Activated T-cell treated with anti-CD3 and anti-CD28 coated beads, Interleukin-2, amount 50 U/mL, for 4 hours (primary cell): Measurements from ENCODE around the gene CYP2W1. TPM values are rescaled to one million over a fixed set of nuclear protein-coding genes. Genes with fewer than 3 reads are reported as not detected.
"Not testable (repeated sequence)": the region's sequence is repeated elsewhere in the genome, so short reads cannot be mapped to it uniquely, and the experiment has no call there.

Experiments used
- ATAC-seq, 2 donors: fragments of 200-7000 bp; cut with Tn5 transposase; one replicate each; pipeline ENCODE4 v1.10.0; 2021
- DNase-seq: peaks from one replicate; pipeline ENCODE4 v3.0.0-alpha.2; 2020
- H3K27me3 Mint-ChIP-seq: one replicate; pipeline ENCODE4 v1.8.0; 2021; ENCODE audit warnings: low read depth, mixed read lengths
- H3K36me3 Mint-ChIP-seq: one replicate; pipeline ENCODE4 v1.8.0; 2022; ENCODE audit warnings: mixed read lengths; ENCODE audit not compliant: insufficient read depth
- H3K4me1 Mint-ChIP-seq: one replicate; pipeline ENCODE4 v1.8.0; 2021; ENCODE audit warnings: low read depth, mixed read lengths
- H3K4me3 Mint-ChIP-seq: one replicate; pipeline ENCODE4 v1.8.0; 2021; ENCODE audit warnings: mild to moderate bottlenecking, moderate library complexity, mixed read lengths
- H3K9me3 Mint-ChIP-seq: one replicate; pipeline ENCODE4 v1.8.0; 2021; ENCODE audit warnings: mixed read lengths
- total RNA-seq, 3 donors: library from RNA; stranded (reverse); gene quantifications; one replicate each; pipeline ENCODE4 v1.2.1, GENCODE V29; 2021

Gene CYP2W1
- total RNA-seq = not detected

- DNase-seq (no peak), ATAC-seq (no peak)
- Mint-ChIP-seq H3K36me3 (no peaks in the 10 kb centered on the region), H3K9me3 (no peaks in the 10 kb centered on the region), H3K27me3 (peaks cover 10% of the 10 kb centered on the region), H3K4me3 (no peak within 1 kb of the TSS), H3K4me1 (no peaks in the 10 kb centered on the region)
These were observed at the start of gene CYP2W1 for GRCh38 chr7:983004-983615. CYP2W1 (plus strand) TSS chr7:983181; CDS start chr7:983212, 31 bp downstream.

GRCh38 chr7:934469-935163 lies 48.4 kb upstream of the CYP2W1 start:
- Mint-ChIP-seq H3K27me3 (no peaks in the 10 kb centered on the region), H3K36me3 (no peaks in the 10 kb centered on the region), H3K4me3 (no peak overlapping the region), H3K4me1 (peaks cover 14% of the 10 kb centered on the region), H3K9me3 (no peaks in the 10 kb centered on the region)
- no peak for ATAC-seq
- DNase-seq = no peak

- no peak overlapping the region for H3K4me3 Mint-ChIP-seq
These were observed 47.7 kb upstream of the CYP2W1 start for GRCh38 chr7:935164-935873.

GRCh38 chr7:935874-936385 lies 47.1 kb upstream of the CYP2W1 start:
- peaks cover 20% of the 10 kb centered on the region for H3K4me1 Mint-ChIP-seq
- H3K9me3 Mint-ChIP-seq = peaks cover 9% of the 10 kb centered on the region
- ATAC-seq (no peak), DNase-seq (no peak)
- no peaks in the 10 kb centered on the region for H3K36me3 Mint-ChIP-seq
- no peak overlapping the region for H3K4me3 Mint-ChIP-seq
- no peaks in the 10 kb centered on the region for H3K27me3 Mint-ChIP-seq

More at GRCh38 chr7:935164-935873, 47.7 kb upstream of the CYP2W1 start:
- no peak for DNase-seq
- no peaks in the 10 kb centered on the region for H3K36me3 Mint-ChIP-seq
- peaks cover 14% of the 10 kb centered on the region for H3K4me1 Mint-ChIP-seq
- ATAC-seq = no peak
- peaks cover 4% of the 10 kb centered on the region for H3K9me3 Mint-ChIP-seq
- no peaks in the 10 kb centered on the region for H3K27me3 Mint-ChIP-seq

GRCh38 chr7:936386-937054 lies 46.5 kb upstream of the CYP2W1 start:
- ATAC-seq = peak; percentile 78 to 80
- H3K4me1 Mint-ChIP-seq = peaks cover 25% of the 10 kb centered on the region
- DNase-seq = no peak
- H3K4me3 Mint-ChIP-seq = no peak overlapping the region
- H3K9me3 Mint-ChIP-seq = peaks cover 9% of the 10 kb centered on the region
- no peaks in the 10 kb centered on the region for H3K27me3 Mint-ChIP-seq
- H3K36me3 Mint-ChIP-seq = no peaks in the 10 kb centered on the region

GRCh38 chr7:937856-938484 lies 45.0 kb upstream of the CYP2W1 start:
- no peak for DNase-seq
- no peak overlapping the region for H3K4me3 Mint-ChIP-seq
- H3K9me3 Mint-ChIP-seq = peaks cover 9% of the 10 kb centered on the region
- peaks cover 31% of the 10 kb centered on the region for H3K4me1 Mint-ChIP-seq
- no peaks in the 10 kb centered on the region for H3K36me3 Mint-ChIP-seq
- no peaks in the 10 kb centered on the region for H3K27me3 Mint-ChIP-seq
- no peak for ATAC-seq

- Mint-ChIP-seq H3K4me1 (peaks cover 31% of the 10 kb centered on the region), H3K36me3 (no peaks in the 10 kb centered on the region), H3K9me3 (peaks cover 9% of the 10 kb centered on the region), H3K4me3 (no peak overlapping the region), H3K27me3 (no peaks in the 10 kb centered on the region)
- no peak for ATAC-seq
- no peak for DNase-seq
These were observed 44.3 kb upstream of the CYP2W1 start for GRCh38 chr7:938546-939185.

- ATAC-seq = no peak
These were observed 43.1 kb upstream of the CYP2W1 start for GRCh38 chr7:939843-940242.

GRCh38 chr7:940599-941408 lies 42.2 kb upstream of the CYP2W1 start:
- peaks cover 9% of the 10 kb centered on the region for H3K9me3 Mint-ChIP-seq
- H3K36me3 Mint-ChIP-seq = no peaks in the 10 kb centered on the region
- ATAC-seq = peak; percentile 55 to 61
- H3K4me1 Mint-ChIP-seq = peaks cover 31% of the 10 kb centered on the region
- H3K4me3 Mint-ChIP-seq = peak overlapping the region; percentile 10
- no peak for DNase-seq
- H3K27me3 Mint-ChIP-seq = no peaks in the 10 kb centered on the region

More at GRCh38 chr7:939843-940242, 43.1 kb upstream of the CYP2W1 start:
- peaks cover 31% of the 10 kb centered on the region for H3K4me1 Mint-ChIP-seq
- peaks cover 9% of the 10 kb centered on the region for H3K9me3 Mint-ChIP-seq
- H3K27me3 Mint-ChIP-seq = no peaks in the 10 kb centered on the region
- H3K36me3 Mint-ChIP-seq = no peaks in the 10 kb centered on the region
- no peak for DNase-seq
- H3K4me3 Mint-ChIP-seq = no peak overlapping the region

GRCh38 chr7:943793-944192 lies 39.2 kb upstream of the CYP2W1 start:
- H3K36me3 Mint-ChIP-seq, ATAC-seq, H3K9me3 Mint-ChIP-seq, H3K4me3 Mint-ChIP-seq, DNase-seq, H3K27me3 Mint-ChIP-seq: not testable (repeated sequence)
- H3K4me1 Mint-ChIP-seq = peaks cover 25% of the 10 kb centered on the region

- ATAC-seq = no peak
These were observed 38.2 kb upstream of the CYP2W1 start for GRCh38 chr7:944744-945143.

GRCh38 chr7:945147-945555 lies 37.8 kb upstream of the CYP2W1 start:
- no peaks in the 10 kb centered on the region for H3K27me3 Mint-ChIP-seq
- peaks cover 7% of the 10 kb centered on the region for H3K9me3 Mint-ChIP-seq
- DNase-seq (no peak), ATAC-seq (no peak)
- peaks cover 23% of the 10 kb centered on the region for H3K4me1 Mint-ChIP-seq
- no peaks in the 10 kb centered on the region for H3K36me3 Mint-ChIP-seq
- H3K4me3 Mint-ChIP-seq = no peak overlapping the region

More at GRCh38 chr7:944744-945143, 38.2 kb upstream of the CYP2W1 start:
- Mint-ChIP-seq H3K4me1 (peaks cover 24% of the 10 kb centered on the region), H3K36me3 (no peaks in the 10 kb centered on the region), H3K9me3 (peaks cover 9% of the 10 kb centered on the region), H3K4me3 (no peak overlapping the region), H3K27me3 (no peaks in the 10 kb centered on the region)
- no peak for DNase-seq
